Retina (tissue), 1 donor: Measurements from ENCODE around the gene CPE.
A peak's percentile ranks its signal among the peaks of the same experiment; 100 is the strongest.

ENCODE experiments used
- DNase-seq: peaks from one replicate; pipeline ENCODE4 v3.0.0-alpha.2; 2016

The CPE gene

GRCh38 chr4:165515201-165515600 lies 136.4 kb downstream of the CPE start:
- DNase-seq, result no peak

- no peak for DNase-seq
Observed at GRCh38 chr4:165516281-165516833, 137.5 kb downstream of the CPE start.

GRCh38 chr4:165517216-165517615 lies 138.4 kb downstream of the CPE start:
- no peak for DNase-seq

GRCh38 chr4:165518024-165518616 lies 139.3 kb downstream of the CPE start:
- no peak for DNase-seq

- DNase-seq, result no peak
Observed at GRCh38 chr4:165518686-165519085, 139.9 kb downstream of the CPE start.

GRCh38 chr4:165519591-165519990 lies 140.8 kb downstream of the CPE start:
- no peak for DNase-seq

GRCh38 chr4:165520086-165520485 lies 141.3 kb downstream of the CPE start:
- DNase-seq, result no peak

- DNase-seq, result no peak
Observed at GRCh38 chr4:165522050-165522449, 143.2 kb downstream of the CPE start.

- DNase-seq, result no peak
Observed at GRCh38 chr4:165524532-165525190, 145.9 kb downstream of the CPE start.

- DNase-seq, result no peak
Observed at GRCh38 chr4:165532976-165533375, 154.2 kb downstream of the CPE start.

- peak; percentile 66 for DNase-seq
Observed at GRCh38 chr4:165537028-165537648, 158.3 kb downstream of the CPE start.

- DNase-seq, result no peak
Observed at GRCh38 chr4:165539801-165540200, 161.0 kb downstream of the CPE start.

- no peak for DNase-seq
Observed at GRCh38 chr4:165540206-165540830, 161.5 kb downstream of the CPE start.

- no peak for DNase-seq
Observed at GRCh38 chr4:165541851-165542459, 163.1 kb downstream of the CPE start.

- DNase-seq, result no peak
Observed at GRCh38 chr4:165542476-165542875, 163.7 kb downstream of the CPE start.
